MV-4-11 (cell line): ENCODE results near the gene EZH1.
A peak's percentile ranks its signal among the peaks of the same experiment; 100 is the strongest.

Source experiments
- DNase-seq: peaks from one replicate; lab custom pipeline; 2025; lab: John Stamatoyannopoulos, UW

The EZH1 gene

GRCh38 chr17:42709561-42709960, 35.3 kb downstream of the EZH1 start:
- no peak for DNase-seq

DNA sequence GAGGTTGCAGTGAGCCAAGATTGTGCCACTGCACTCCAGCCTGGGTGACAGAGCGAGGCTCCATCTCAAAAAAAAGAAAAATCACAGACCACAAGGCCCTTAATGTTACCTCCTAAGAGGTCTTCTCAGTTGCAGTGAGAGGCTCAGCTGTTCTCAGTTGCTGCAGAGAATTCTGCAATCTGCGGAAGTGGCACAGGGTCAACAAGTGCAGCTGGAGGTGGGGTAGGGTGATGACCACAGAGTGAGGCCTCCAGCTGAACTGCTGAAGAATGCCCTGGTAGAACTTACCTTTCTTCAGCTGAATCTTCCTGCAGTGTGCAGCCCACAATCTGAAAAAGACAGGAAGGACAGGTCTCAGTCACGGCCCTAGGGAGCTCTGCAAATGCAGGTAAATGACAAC, 36.3 kb downstream of the EZH1 start:
- no peak for DNase-seq

DNA sequence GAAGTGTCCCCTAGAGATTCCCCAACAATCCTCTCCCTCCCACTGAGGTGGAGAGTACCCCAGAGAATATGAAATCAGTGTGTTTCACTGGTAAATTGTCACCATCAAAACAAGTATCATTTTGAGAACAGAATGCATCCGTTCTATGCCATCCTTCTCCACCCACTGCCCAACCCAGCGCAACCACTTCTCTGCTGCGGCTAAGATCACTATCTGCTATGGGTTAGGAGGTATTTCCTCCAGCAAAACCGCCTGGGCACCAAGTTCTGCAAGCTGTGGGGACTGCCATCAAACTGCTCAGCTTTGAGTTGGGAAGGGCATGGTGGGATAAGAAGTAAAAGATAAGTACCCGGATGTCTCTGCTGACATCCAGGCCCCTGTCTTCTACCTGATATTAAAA, 38.1 kb downstream of the EZH1 start:
- no peak for DNase-seq

GRCh38 chr17:42704837-42705494, 39.9 kb downstream of the EZH1 start:
- peak; percentile 10 for DNase-seq

GRCh38 chr17:42704490-42704836, 40.4 kb downstream of the EZH1 start:
- no peak for DNase-seq

DNA sequence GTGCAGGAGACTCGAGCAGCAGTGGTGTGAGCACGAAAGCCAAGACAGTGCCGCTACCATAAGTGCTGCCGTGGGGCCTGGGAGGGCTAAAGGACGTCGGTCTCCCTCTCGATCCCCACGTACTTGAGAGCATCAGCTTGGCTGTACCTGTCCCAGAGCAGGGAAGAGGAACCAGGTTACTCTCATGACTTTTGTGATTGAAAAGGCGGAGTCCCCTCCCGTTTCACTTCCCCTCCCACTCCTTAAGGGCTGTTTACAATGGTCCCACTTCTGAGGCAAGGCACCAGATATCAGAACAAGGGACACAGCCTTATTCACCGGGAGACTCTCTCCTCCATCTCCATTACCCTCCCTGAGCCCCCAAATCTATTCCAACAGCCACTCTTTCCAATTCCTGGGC, 42.4 kb downstream of the EZH1 start:
- no peak for DNase-seq

GRCh38 chr17:42700586-42701289, 44.1 kb downstream of the EZH1 start:
- no peak for DNase-seq

DNA sequence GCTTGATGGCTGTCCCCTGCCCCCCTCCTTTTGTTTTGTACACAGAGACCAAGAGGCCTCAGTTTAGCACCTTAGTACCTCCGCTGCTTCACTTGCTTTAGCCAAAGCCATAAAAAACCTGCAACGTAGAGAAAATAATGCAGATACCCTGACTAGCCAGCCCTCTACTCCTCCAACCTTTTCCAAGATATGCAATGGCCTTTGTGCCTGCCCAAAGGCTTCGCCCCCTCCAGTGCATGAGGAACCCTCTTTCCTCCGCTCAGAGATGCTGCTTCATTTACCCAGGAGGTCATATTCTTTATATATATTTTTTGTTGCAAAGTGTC, 45.5 kb downstream of the EZH1 start:
- no peak for DNase-seq

- DNase-seq, result no peak
Observed at GRCh38 chr17:42698736-42699414, 46.0 kb downstream of the EZH1 start.

DNA sequence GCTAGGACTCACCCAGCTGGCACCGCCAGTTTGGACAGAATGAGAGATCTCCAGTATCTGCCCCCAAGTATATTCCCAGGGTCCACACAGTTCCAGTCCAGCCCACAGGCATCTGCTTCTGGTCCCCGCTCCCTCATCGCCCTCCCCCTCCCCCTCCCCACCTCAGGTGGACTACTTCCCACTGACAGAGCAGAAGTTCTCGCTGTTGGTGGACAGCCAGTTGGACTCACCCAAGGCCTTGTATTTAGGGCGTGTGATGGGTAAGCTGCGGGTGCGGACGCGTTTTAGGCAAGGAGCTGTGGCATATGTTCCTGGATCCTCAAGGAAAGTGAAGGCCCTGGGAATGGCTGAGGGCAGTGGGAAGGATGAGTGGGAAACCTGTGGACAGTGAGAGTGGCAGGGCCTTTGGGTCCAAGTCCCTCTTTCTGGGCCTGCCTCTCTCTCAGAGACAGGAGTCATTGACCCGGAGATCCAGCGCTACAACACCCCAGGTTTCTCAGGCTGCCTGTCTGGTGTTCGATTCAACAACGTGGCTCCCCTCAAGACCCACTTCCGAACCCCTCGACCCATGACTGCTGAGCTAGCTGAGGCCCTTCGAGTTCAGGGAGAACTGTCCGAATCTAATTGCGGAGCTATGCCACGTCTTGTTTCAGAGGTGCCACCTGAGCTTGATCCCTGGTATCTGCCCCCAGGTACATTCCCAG, 47.6 kb downstream of the EZH1 start:
- no peak for DNase-seq

DNA sequence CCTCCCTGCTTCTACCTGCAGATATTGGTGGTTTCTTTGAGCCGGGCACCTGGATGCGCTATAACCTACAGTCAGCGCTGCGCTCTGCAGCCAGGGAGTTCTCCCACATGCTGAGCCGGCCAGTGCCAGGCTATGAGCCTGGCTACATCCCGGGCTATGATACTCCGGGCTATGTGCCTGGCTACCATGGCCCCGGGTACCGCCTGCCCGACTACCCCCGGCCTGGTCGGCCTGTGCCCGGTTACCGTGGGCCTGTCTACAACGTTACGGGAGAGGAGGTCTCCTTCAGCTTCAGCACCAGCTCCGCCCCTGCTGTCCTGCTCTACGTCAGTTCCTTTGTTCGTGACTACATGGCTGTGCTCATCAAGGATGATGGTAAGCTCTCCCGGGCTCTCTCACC, 49.3 kb downstream of the EZH1 start:
- no peak for DNase-seq

DNA sequence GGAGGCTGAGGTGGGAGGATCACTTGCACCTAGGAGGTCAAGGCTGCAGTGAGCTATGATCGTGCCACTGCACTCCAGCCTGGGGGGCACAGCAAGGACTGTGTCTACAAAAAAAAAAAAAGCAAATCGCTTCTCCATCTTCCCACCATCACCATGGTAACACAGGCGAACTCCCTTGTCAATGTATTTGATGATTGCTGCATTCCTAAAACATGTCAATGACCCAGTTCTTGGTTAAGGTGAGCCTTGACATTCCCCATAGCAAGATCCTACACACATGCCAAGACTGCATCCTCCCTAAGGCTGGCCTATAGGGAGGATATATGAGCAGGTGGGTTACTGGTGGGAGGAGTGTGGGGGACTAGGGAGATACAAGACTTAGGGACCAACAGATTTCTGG, 50.3 kb downstream of the EZH1 start:
- DNase-seq, result no peak

GRCh38 chr17:42692489-42692888, 52.4 kb downstream of the EZH1 start:
- no peak for DNase-seq

- DNase-seq, result no peak
Observed at GRCh38 chr17:42691021-42691545, 53.8 kb downstream of the EZH1 start.

DNA sequence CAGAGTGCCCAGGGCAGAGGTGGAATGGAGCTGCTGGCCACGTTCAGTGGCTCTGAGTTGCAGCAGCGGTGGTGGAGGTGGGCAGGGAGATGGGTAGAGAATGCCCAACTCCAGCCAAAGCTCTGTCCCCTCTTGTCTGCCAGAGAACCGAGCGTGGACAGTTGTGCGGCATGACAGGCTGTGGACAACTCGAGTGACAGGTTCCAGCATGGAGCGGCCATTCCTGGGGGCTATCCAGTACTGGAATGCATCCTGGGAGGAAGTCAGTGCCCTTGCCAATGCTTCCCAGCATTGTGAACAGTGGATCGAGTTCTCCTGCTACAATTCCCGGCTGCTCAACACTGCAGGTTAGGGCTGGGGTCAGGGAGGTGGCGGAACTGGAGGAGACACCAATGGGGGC, 54.2 kb downstream of the EZH1 start:
- DNase-seq, result no peak

DNA sequence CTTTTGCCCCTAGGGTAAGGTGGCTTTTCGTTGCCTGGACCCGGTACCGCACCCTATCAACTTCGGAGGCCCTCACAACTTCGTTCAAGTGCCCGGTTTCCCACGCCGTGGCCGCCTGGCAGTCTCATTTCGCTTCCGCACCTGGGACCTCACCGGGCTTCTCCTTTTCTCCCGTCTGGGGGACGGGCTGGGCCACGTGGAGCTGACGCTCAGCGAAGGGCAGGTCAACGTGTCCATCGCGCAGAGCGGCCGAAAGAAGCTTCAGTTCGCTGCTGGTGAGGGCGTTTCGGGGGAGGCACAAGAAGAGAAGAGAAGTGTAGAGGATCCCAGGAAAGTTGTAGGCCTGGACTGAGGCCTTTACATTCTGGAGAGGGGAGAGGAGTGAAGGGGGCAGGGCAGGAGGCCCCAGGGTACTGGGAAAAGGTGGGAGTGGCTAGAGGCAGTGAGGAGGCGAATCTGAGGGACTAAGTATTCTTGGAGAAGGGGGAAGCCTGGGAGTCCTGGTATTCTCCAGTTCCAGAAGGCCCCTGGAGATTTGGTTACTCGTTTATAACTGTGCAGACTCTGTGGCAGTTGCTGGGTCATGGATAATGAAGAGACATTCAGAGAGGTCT, 57.0 kb downstream of the EZH1 start:
- DNase-seq, result no peak

DNA sequence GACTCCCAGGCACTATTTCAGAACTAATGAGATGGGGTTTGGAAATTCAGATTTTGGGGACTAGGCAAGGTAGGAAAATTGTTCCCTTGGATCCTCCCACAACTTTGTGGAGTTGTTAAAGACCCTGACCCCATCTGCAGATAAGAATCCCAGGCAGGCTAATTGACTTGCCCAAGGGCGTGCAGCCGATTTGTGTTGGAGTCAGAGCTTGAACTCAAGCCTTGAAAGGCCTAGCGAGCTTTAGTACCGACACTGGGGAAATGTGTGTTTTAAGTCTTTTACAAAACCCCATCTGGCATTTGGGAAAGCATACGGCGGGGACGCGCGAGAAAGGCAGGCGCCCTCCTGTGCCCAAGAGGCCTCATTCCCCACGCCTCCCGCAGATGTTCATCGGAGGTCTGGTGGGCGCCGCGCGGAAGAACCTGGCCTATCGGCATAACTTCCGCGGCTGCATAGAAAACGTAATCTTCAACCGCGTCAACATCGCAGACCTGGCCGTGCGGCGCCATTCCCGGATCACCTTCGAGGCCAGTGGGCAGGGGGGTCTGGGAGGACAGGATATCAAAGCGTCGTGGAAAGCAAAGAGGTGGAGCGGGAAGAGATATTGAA, 58.2 kb downstream of the EZH1 start:
- DNase-seq, result no peak

- DNase-seq, result no peak
Observed at GRCh38 chr17:42685831-42686230, 59.0 kb downstream of the EZH1 start.

DNA sequence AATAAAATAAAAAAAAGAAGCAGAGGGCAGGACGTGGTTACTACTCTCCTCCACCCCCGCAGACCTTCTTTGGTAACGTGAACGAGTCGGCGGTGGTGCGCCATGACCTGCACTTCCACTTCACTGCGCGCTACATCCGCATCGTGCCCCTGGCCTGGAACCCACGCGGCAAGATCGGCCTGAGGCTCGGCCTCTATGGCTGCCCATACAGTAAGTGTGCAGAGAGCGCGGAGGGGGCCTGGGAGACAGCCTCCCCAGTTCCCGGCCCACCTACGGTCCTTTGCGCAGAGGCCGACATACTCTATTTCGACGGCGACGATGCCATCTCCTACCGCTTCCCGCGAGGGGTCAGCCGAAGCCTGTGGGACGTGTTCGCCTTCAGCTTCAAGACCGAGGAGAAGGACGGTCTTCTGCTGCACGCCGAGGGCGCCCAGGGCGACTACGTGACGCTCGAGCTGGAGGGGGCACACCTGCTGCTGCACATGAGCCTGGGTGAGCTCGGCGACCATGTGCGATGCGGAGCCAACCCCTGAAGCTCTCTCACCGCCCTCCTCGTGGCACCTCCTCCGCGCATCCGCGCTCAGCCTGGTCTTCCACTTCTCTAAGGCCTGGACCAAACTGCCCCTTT, 59.8 kb downstream of the EZH1 start:
- no peak for DNase-seq

- DNase-seq, result no peak
Observed at GRCh38 chr17:42683407-42684034, 61.3 kb downstream of the EZH1 start.
